GM20000 (cell line): Measurements from ENCODE around the gene VPS16.
"Not testable (repeated sequence)": the region's sequence is repeated elsewhere in the genome, so short reads cannot be mapped to it uniquely, and the experiment has no call there.

Source experiments
- DNase-seq: peaks from one replicate; pipeline ENCODE4 v3.0.0; 2012; ENCODE audit warnings: low spot score
- TF ChIP-seq, protein P1 (sequence below): IDR thresholded peaks from 2 replicates; pipeline ENCODE4 v1.5.1; 2012; ENCODE audit warnings: mild to moderate bottlenecking, control low read depth; ENCODE audit errors: extremely low read depth, missing control alignments

The VPS16 gene

DNA sequence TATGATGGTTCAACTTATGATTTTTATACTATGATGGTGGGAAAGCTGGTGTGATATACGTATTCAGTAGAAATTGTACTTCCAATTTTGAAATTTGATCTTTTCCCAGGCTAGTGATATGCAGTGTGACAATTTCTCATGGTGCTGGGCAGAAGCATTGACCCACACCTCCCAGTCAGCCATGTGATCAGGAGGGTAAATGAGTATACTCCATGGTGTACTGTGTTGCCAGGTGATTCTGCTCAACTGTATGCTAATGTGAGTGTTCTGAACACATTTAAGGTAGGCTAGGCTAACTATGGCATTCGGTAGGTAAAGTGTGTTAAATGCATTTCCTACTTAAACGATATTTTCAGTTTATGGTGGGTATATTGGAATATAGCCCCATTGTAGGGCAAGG lies 51.8 kb downstream of the VPS16 start:
- TF ChIP-seq, protein P1, sequence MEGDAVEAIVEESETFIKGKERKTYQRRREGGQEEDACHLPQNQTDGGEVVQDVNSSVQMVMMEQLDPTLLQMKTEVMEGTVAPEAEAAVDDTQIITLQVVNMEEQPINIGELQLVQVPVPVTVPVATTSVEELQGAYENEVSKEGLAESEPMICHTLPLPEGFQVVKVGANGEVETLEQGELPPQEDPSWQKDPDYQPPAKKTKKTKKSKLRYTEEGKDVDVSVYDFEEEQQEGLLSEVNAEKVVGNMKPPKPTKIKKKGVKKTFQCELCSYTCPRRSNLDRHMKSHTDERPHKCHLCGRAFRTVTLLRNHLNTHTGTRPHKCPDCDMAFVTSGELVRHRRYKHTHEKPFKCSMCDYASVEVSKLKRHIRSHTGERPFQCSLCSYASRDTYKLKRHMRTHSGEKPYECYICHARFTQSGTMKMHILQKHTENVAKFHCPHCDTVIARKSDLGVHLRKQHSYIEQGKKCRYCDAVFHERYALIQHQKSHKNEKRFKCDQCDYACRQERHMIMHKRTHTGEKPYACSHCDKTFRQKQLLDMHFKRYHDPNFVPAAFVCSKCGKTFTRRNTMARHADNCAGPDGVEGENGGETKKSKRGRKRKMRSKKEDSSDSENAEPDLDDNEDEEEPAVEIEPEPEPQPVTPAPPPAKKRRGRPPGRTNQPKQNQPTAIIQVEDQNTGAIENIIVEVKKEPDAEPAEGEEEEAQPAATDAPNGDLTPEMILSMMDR, result no peak
- no peak for DNase-seq

DNA sequence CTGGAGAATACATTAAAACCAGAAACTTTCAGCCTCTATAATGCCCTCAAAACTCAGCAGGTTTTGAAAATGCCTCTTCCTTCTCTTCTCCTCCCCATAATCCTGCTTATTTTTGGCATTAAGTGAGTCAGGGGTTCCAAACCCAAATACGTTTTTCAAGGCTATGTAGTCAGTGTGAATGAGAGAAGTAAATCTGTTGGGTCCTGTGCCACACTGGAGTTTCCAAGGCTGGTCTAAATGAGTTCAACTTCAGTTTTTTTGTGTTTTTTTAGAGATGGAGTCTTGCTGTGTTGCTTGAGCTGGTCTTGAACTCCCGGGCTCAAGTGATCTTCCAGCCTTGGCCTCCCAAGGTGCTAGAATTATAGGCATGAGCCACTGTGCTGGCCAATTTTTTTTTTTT lies 53.7 kb downstream of the VPS16 start:
- TF ChIP-seq, protein P1, result no peak
- no peak for DNase-seq

DNA sequence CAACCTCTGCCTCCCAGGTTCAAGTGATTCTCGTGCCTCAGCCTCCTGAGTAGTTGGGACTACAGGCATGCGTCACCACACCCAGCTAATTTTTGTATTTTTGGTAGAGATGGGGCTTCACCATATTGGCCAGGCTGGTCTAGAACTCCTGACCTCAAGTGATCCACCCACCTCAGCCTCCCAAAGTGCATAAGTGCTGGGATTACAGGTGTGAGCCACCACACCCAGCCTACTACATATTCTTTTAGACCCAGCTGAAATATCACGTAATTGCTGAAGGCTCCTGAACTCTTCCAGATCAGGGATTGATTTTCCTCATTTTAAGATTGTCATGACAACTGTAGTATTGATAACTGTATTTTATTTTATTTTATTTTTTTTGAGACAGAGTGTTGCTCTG lies 54.6 kb downstream of the VPS16 start:
- DNase-seq, result not testable (repeated sequence)

DNA sequence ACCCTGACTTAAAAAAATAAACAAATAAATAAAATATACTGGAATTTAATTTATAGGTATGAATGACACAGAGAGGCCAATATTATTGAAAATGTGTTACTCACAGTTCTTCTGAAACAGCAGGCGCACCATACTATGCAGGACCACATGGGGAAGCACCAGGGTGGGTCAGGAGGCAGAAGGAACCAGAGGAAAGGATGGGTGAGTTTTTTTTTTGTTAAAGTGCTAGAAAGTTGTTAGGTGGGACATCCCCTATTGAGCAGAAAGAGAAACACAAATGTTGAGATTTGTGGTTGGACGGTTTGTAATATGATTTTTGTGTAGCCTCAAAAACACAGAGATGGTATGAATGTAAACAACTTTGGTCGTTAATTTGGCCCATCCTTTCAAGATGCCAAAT lies 58.7 kb downstream of the VPS16 start:
- peak; percentile 48 for DNase-seq
- TF ChIP-seq, protein P1, result no peak

DNA sequence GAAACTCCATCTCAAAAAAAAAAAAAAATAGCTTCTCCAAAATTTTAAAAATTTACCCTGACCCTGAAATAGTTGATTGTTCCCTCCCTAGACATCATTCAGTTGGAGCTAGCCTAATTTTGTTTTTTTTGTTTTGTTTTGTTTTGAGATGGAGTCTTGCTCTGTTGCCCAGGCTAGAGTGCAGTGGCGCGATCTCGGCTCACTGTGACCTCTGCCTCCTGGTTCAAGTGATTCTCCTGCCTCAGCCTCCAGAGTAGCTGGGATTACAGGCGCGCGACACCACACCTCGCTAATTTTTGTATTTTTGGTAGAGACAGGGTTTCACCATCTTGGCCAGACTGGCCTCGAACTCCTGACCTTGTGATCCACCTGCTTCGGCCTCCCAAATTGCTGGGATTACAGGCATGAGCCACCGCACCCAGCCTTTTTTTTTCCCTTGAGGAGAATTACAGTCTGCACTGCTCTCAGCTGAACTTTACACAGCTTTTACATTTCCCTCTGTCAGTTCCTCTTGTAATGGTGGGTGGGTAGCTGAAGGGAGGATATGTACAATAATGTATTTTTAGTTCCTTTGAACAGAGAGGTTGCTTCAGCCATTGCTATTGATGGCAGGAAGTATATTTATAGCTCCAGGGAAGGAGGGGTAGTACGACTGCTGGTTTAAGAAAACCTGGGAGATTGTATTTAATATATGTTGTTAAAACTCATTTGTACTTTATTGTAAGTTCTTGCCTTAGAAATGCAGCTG lies 60.5 kb downstream of the VPS16 start:
- peak; percentile 35 for DNase-seq
- TF ChIP-seq, protein P1, result no peak

DNA sequence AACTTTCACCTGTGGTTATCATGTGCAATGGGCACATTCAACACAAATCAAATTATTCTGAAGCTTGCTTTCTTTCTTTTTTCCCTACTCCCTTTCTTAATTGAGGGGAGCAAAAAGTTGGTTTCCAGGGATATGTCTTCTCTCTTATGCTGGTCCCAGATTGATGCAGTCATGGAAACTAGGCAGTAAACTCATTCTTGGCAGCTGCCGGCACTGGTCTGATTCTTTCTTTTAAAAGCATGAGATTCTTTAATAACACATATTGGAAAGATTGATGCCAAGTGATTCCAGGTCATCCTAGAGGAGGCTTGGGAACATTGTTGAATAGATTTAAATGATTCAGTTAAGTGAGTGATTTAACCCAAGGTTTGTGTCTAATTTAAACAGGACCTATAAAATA lies 61.7 kb downstream of the VPS16 start:
- DNase-seq, result no peak
- TF ChIP-seq, protein P1, result no peak

DNA sequence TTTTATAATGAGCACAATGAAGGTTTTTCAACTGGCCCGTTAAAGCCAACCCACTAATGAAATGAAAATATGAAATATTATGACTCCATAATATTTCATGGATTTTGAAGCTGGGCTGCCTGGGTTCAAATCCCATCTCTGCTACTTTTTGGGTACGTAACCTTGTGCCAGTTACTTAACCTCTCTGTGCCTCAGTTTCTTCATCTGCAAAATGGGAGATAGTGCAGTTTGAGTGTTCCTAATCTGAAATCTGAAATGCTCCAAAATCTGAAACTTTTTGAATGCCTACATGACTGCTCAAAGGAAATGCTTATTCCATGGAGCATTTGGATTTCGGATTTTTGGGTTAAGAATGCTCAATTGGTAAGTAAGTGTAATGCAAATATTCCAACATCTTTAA lies 62.3 kb downstream of the VPS16 start:
- TF ChIP-seq, protein P1, result no peak
- no peak for DNase-seq

DNA sequence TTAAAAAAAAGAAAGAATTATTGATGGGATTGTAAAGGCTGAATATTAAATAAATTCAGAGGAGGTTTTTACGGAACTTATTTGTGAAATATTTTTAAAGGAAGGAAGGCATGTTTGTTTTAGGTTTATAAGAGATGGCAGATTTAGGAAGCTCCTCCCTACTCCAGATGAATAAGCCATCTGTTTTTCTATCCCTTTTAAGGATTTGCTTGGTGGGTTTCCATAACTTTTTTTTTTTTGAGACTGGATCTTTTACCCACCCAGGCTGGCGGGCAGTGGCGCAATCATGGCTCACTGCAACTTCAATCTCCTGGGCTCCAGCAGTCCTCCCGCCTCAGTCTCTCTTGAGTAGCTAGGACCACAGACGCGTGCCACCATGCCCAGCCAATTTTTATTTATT lies 63.1 kb downstream of the VPS16 start:
- TF ChIP-seq, protein P1, result no peak
- no peak for DNase-seq
